ENCODE results near the gene MFAP2. TPM values are rescaled to one million over a fixed set of nuclear protein-coding genes. Genes with fewer than 3 reads are reported as not detected.
"Not testable (repeated sequence)": the region's sequence is repeated elsewhere in the genome, so short reads cannot be mapped to it uniquely, and the experiment has no call there.

Gene MFAP2
- total RNA-seq, 1 donor, result 60.3 TPM

DNA sequence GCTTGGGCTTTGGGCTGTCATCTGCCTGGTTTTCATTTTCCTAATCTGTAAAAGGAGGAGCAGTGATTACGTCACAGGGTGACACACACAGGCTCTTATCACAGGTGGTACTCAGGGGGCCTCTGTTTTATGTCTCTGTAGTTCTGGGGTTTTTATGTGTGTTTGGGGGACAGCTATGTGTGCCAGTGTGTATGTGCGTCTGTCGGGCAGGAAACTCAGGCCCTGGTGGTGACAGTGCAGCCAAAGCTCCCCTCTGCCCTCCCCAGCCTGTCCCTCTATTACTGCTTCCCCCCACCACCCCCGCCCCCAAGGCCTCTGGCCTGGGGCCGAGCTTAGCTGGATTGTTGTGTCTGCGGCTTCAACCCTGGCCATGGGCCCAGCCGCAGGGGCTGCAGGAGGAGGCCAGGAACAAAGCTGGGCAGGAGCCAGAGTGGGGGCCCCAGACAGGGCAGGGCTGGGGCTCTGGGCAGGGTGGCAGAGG lies 13.3 kb downstream of the MFAP2 start:
- peak; percentile 67 for DNase-seq (ENCODE audit: low read depth)
- no peak overlapping the region for H3K4me3 ChIP-seq (ENCODE audit: low read depth, low read length)

GRCh38 chr1:16966282-16966681 lies 14.1 kb downstream of the MFAP2 start:
- no peak for TF ChIP-seq CTCF (IDR thresholded peaks at IDR 0.05; ENCODE audit: insufficient read depth, low read length)
- no peak overlapping the region for H3K4me3 ChIP-seq (ENCODE audit: low read depth, low read length)
- DNase-seq (ENCODE audit: low read depth), result no peak

More for the DNA sequence above, 13.3 kb downstream of the MFAP2 start:
- no peak for TF ChIP-seq CTCF (IDR thresholded peaks at IDR 0.05; ENCODE audit: insufficient read depth, low read length)

GRCh38 chr1:16965486-16966067 lies 14.8 kb downstream of the MFAP2 start:
- no peak for DNase-seq (ENCODE audit: low read depth)
- H3K4me3 ChIP-seq (ENCODE audit: low read depth, low read length), result no peak overlapping the region
- no peak for TF ChIP-seq CTCF (IDR thresholded peaks at IDR 0.05; ENCODE audit: insufficient read depth, low read length)

DNA sequence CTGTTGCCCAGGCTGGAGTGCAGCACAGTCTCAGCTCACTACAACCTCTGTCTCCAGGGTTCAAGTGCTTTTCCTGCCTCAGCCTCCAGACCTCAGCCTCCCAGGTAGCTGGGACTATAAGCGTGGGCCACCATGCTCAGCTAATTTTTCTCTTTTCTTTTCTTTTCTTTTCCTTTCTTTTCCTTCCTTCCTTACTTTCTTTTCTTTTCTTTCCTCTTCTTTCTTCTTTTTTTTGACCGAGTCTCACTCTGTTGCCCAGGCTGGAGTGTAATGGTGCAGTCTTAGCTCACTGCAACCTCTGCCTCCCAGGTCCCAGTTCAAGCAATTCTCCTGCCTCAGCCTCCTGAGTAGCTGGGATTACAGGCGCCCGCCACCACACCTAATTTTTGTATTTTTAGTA lies 16.3 kb downstream of the MFAP2 start:
- H3K4me3 ChIP-seq (ENCODE audit: low read depth, low read length); DNase-seq (ENCODE audit: low read depth): not testable (repeated sequence)

GRCh38 chr1:16961297-16962133 lies 18.9 kb downstream of the MFAP2 start:
- DNase-seq (ENCODE audit: low read depth), result no peak
- TF ChIP-seq CTCF (IDR thresholded peaks at IDR 0.05; ENCODE audit: insufficient read depth, low read length), result no peak

DNA sequence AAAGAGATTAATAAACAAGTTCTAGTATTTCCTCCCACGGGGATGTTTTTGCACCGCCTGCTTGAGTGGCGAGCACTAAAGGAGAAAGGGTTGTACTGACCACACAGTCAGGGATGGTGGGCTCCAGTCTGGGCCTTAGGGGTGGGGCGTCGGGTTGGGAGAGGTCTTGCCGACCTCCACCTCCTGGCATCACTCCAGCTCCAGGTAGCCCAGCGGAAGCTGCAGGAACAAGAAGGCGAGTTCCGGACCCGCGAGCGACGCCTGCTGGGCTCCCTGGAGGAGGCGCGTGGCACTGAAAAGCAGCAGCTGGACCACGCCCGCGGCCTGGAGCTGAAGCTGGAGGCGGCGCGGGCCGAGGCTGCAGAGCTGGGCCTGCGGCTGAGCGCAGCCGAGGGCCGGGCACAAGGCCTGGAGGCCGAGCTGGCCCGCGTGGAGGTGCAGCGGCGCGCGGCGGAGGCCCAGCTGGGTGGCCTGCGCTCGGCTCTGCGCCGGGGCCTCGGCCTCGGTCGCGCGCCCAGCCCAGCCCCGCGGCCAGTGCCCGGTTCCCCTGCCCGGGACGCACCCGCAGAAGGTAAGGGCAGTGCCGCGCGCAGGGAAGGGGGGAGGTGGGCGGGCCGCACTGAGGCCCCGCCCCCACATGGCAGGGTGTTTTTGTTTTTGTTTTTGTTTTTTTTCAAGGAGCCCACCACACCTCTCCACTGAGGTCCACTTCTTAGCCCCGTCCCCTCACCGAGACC lies 19.7 kb downstream of the MFAP2 start:
- H3K4me3 ChIP-seq (ENCODE audit: low read depth, low read length), result peak overlapping the region; percentile 54
- peak; percentile 76 for DNase-seq (ENCODE audit: low read depth)
- peak; percentile 73 for TF ChIP-seq CTCF (IDR thresholded peaks at IDR 0.05; ENCODE audit: insufficient read depth, low read length)

More at GRCh38 chr1:16961297-16962133, 18.9 kb downstream of the MFAP2 start:
- peak overlapping the region; percentile 54 for H3K4me3 ChIP-seq (ENCODE audit: low read depth, low read length)

DNA sequence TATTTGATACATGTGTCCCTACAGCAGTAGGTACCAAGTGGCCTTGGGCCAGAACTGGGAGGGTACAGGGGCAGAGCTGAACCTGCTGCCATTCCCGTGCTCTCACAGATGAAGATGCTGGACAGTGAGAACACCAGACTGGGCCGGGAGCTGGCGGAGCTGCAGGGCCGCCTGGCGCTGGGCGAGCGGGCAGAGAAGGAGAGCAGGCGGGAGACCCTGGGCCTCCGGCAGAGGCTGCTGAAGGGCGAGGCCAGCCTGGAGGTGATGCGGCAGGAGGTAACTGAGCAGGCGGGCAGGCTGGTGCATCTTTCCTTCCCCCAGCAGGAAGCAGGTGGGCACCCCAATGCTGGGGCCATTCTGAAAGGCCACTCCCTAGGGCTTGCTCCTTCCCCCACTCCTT lies 21.9 kb downstream of the MFAP2 start:
- H3K4me3 ChIP-seq (ENCODE audit: low read depth, low read length), result no peak overlapping the region
- TF ChIP-seq CTCF (IDR thresholded peaks at IDR 0.05; ENCODE audit: insufficient read depth, low read length), result no peak
- no peak for DNase-seq (ENCODE audit: low read depth)
